ENCODE data around the gene MOK. TPM values are rescaled to one million over a fixed set of nuclear protein-coding genes. Genes with fewer than 3 reads are reported as not detected.

Gene MOK
- total RNA-seq, 1 donor from 2014 or later = 13.9 TPM

GRCh38 chr14:102183886-102184285 is 121.1 kb downstream of the MOK start:
- no peak for DNase-seq (ENCODE audit: low spot score)

- DNase-seq (ENCODE audit: low spot score) = no peak
Observed at GRCh38 chr14:102182936-102183619, 121.9 kb downstream of the MOK start.

- DNase-seq (ENCODE audit: low spot score) = no peak
Observed at GRCh38 chr14:102182190-102182589, 122.8 kb downstream of the MOK start.

GRCh38 chr14:102181187-102181586 is 123.8 kb downstream of the MOK start:
- no peak for DNase-seq (ENCODE audit: low spot score)

- DNase-seq (ENCODE audit: low spot score) = no peak
Observed at GRCh38 chr14:102180248-102180998, 124.5 kb downstream of the MOK start.

Other genes starting within 250 kb of the MOK start
- gene HSP90AA1, start 218.1 kb downstream of the MOK start, total RNA-seq = 473 TPM
- 34.1 TPM for gene WDR20, start 165.3 kb downstream of the MOK start, total RNA-seq
- gene ZNF839, start 14.6 kb upstream of the MOK start, total RNA-seq = 7.4 TPM
- gene CINP, start 57.7 kb upstream of the MOK start, total RNA-seq = 34.1 TPM
- gene TECPR2, start 57.8 kb upstream of the MOK start, total RNA-seq = 29.5 TPM
- 26.0 TPM for gene ANKRD9, start 204.6 kb upstream of the MOK start, total RNA-seq

All from mesenteric fat pad (tissue), 1 donor.